Memory B cell (primary cell): ENCODE data around the gene ZDHHC13.

Source experiments
- ATAC-seq: fragments of 150-1000 bp; cut with Tn5 transposase; 2 replicates; pipeline ENCODE4 v1.10.0; 2021; ENCODE audit warnings: low read depth, mild to moderate bottlenecking, moderate library complexity
- DNase-seq, 2 donors: peaks; one replicate each; pipeline ENCODE4 v3.0.0; 2022; ENCODE audit warnings: low spot score in 2 of 2
- H3K27ac Mint-ChIP-seq: one replicate; pipeline ENCODE4 v1.8.0; 2022; ENCODE audit warnings: mild to moderate bottlenecking, moderate library complexity, mixed read lengths
- H3K27me3 Mint-ChIP-seq: one replicate; pipeline ENCODE4 v1.8.0; 2022; ENCODE audit warnings: mixed read lengths
- H3K36me3 Mint-ChIP-seq: one replicate; pipeline ENCODE4 v1.8.0; 2022; ENCODE audit warnings: mild to moderate bottlenecking, mixed read lengths
- H3K4me1 Mint-ChIP-seq: one replicate; pipeline ENCODE4 v1.8.0; 2022; ENCODE audit warnings: mixed read lengths
- H3K4me3 Mint-ChIP-seq: one replicate; pipeline ENCODE4 v1.8.0; 2022; ENCODE audit warnings: mild to moderate bottlenecking, moderate library complexity, mixed read lengths
- H3K9me3 Mint-ChIP-seq: one replicate; pipeline ENCODE4 v1.8.0; 2022; ENCODE audit warnings: mixed read lengths

ZDHHC13 gene

DNA sequence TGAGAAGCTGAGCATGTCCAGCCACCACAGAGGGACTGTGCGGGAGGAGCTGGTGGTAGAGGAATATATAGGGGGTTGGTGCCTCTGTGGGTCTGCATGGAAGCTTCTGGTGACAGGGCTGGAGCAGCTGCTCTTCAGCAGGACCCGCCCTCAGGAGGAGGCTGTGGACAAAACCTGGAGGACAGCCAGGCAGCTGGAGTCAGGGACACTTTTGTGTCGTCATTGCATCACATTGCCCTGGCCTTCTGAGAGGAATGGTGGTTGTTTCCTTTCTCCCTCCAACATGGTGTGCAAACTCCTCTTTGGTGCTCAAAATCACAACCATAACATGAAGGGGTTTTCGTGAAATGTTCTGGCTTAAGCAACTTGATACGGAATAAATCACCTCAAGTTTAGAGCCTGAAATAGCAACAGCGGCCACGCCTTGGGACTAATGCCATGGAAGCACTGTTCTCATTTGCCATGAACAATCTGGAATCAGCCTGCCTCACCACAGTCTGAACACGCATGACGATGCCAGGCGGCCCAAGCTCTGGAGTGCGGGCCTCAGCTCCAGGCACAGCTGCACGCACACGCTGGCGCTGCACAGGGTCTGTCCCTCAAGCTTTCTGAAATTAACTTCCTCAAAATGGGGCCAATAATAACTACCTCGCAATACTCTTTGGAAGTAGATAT lies 102.0 kb downstream of the ZDHHC13 start:
- Mint-ChIP-seq H3K9me3 (peaks cover 3% of the 10 kb centered on the region), H3K4me1 (no peaks in the 10 kb centered on the region), H3K4me3 (no peak overlapping the region), H3K36me3 (no peaks in the 10 kb centered on the region), H3K27me3 (peaks cover 9% of the 10 kb centered on the region), H3K27ac (no peak overlapping the region)
- DNase-seq (no peak), ATAC-seq (no peak)

DNA sequence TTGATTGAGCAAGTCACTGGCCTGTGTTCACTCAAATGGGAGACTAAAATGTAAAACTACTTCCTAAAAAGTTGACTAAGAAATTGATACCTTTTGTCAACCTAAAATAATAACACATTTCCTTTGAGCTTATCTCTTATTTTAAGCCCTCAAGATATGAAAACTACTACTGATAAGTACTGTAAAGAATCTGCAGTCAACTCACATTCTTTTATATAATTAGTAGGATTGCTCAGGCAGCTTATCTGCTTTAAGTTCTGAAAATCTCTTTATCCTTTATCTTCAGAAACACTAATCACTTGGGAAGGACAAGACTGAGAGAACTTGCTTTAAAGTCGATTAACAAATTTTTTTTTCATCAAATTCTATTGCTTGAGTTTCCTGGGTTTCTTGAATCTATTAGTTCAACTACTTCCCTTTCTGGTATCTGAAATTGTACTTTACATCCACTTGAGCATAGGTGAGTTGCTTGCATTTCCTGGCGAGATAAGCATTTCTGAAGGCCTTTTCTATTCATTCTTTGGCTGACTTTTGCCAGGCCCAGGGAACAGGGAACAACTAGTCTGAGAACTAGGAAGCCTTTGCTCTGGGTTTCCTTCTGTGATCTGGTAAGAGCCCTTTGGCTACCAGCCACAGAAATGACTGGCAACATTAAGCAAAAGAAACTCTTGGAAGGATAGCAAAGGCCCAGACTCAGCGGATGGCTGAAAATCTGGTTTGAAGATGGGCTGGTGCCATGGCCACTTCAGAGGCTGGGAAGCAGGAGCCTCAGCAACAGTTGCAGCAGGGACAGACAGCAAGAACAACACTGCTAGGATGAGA lies 104.1 kb downstream of the ZDHHC13 start:
- Mint-ChIP-seq H3K27ac (no peak overlapping the region), H3K9me3 (peaks cover 3% of the 10 kb centered on the region), H3K4me1 (no peaks in the 10 kb centered on the region), H3K36me3 (no peaks in the 10 kb centered on the region), H3K4me3 (no peak overlapping the region), H3K27me3 (peaks cover 3% of the 10 kb centered on the region)
- no peak for ATAC-seq
- no peak for DNase-seq

DNA sequence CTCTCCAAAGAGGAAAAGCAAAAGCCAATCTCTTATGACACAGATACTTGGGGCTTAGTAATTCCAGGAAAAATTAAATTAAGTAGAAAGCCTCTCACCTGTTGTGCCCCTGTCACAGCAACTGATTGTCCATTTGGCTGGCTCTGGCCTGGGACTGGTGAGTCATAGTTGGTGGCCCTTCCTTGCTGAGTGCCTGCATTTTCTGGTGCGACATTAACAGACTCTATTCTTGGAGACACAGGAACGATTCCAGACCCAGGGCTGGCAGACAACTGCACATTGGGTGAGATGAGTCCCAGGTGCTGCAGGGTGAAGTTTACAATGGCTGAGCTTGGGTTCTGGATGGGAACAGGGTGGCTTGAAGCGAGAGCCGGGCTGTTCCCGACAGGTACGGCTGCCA lies 108.2 kb downstream of the ZDHHC13 start:
- peaks cover 3% of the 10 kb centered on the region for H3K9me3 Mint-ChIP-seq
- DNase-seq (no peak), ATAC-seq (no peak)
- H3K4me1 Mint-ChIP-seq = no peaks in the 10 kb centered on the region
- no peak overlapping the region for H3K4me3 Mint-ChIP-seq
- no peak overlapping the region for H3K27ac Mint-ChIP-seq
- H3K27me3 Mint-ChIP-seq = no peaks in the 10 kb centered on the region
- no peaks in the 10 kb centered on the region for H3K36me3 Mint-ChIP-seq

DNA sequence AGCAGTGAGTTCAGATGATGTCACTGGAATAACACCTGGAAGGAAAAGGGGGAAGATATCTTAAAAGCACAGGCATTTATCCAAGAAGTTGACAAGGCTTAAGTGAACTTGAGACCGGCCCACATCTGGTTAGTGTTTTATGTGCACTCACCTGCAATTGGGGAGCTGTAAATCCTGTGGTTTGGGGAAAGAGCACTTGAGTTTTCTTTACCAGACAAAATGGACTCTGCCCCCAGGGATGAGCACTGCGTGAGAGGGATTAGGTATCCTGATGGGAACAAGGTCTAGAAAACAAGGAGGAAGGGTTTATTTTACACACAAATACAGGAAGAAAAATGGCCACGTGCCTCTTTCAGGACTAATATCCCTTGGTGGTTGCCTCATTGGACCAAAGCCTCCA lies 108.6 kb downstream of the ZDHHC13 start:
- Mint-ChIP-seq H3K36me3 (no peaks in the 10 kb centered on the region), H3K27me3 (no peaks in the 10 kb centered on the region), H3K4me1 (no peaks in the 10 kb centered on the region), H3K27ac (no peak overlapping the region), H3K4me3 (no peak overlapping the region), H3K9me3 (peaks cover 3% of the 10 kb centered on the region)
- DNase-seq (no peak), ATAC-seq (no peak)
